Activated naive CD4-positive, alpha-beta T cell treated with anti-CD3 and anti-CD28 coated beads, Interleukin-2, amount 50 U/mL, for 16 hours (primary cell): ENCODE measurements around the gene FLT3.
A peak's percentile ranks its signal among the peaks of the same experiment; 100 is the strongest.
"Not testable (repeated sequence)": the region's sequence is repeated elsewhere in the genome, so short reads cannot be mapped to it uniquely, and the experiment has no call there.

Experiments used
- DNase-seq: peaks from one replicate; pipeline ENCODE4 v3.0.0-alpha.2; 2020

The FLT3 gene

DNA sequence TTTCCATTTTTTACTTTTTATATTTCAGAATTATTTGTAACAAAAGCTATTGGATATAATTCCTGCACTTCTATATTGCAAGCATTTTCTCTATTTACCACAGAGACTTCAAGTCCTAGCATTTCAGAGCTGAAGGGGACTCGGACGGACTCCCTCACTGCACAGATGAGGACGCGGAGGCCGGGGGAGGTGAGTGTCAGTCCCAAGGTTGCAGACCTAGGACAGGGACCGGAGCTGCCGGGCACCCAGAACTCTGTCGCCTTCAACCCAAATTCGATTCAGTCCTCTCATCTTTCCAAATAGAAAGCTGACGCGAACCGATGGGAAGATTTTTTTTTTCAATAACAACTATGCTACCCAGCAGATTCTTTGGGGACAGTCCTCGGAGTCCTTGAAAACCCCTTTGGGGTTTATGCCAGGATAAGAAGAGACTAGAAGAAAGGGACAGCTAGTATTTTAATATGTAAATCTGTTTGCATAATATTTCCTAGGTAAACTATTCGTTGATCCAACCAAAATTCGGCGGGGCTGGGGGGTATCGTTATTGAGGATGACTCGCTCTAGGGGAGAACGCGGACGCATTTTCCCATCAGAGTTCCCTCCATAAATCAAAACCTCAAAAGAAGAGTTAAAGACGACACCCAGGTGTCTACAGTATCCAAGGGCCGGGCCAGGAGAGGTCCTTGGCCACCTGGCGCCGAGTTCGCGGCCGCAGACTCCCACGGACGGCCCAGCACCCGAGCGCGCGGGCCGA is 803 bp downstream of the FLT3 start:
- DNase-seq = no peak

- DNase-seq = no peak
Measured at GRCh38 chr13:28097503-28097902, 2.9 kb downstream of the FLT3 start.

DNA sequence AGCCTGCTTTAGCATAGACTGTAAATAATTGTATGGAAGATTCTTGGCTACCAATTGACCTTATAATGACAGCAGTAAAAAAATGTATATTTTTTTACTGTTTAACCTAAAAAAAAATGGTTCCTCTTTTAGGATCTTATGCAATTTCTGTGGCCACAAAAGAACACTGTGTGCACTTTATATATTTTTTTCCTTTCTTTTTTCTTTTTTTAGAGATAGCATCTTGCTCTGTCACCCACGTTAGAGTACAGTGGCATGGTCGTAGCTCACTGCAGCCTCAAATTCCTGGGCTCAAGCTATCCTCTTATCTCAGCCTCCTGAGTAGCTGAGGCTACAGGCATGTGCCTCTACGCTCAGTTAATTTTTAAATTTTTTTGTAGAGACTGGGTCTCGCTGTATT is 6.1 kb downstream of the FLT3 start:
- no peak for DNase-seq

DNA sequence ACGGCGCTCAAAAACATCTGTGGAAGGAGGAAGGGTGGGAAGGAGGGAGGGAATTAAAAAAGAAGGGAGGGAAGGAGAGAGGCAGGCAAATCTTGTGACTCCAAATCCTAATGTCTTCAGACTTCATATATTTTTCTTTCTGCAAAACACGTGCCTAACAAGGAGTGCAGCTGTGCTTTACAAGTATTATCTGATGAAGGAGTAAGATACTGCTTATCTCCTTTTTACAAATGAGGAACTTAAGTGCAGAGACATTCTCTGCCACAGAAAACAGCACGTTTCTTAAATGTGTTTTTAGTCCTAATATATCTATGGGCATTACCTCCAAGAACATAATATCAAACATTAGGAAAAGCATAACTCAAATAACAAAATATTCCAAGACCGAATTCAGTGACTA is 6.5 kb downstream of the FLT3 start:
- DNase-seq = no peak

DNA sequence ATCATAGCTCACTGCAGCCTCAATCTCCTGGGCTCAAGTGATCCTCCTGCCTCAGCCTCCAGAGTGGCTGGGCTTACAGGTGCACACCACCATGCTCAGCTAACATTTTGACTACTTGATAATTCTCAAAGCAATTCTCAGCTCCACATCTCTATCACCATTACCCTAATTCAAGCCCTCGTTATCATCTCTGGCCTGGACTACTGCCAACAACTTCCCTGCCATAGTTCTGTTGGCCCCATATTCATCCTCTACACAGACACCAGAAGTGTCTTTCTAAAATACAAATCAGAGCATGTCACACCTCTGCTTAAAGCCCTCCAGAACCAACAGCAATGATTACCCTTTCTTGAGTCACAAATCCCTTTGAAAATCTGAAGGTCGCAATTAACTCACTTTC is 7.9 kb downstream of the FLT3 start:
- no peak for DNase-seq

DNA sequence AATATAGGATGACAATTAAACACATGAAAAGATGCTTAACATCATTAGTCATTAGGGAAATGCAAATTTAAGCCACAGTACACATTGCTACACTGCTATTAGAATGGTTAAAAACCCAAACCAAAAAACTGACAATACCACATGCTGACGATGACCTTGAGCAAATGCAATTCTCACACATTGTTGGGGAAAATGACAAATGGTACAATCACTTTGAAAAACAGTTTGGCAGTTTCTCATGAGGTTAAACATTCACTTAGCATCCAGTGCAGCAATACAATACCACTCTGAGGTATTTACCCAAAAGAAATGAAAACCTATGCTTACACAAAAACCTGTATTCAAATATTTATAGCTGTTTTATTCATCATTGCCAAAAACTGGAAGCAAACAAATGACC is 11.3 kb downstream of the FLT3 start:
- DNase-seq = no peak

DNA sequence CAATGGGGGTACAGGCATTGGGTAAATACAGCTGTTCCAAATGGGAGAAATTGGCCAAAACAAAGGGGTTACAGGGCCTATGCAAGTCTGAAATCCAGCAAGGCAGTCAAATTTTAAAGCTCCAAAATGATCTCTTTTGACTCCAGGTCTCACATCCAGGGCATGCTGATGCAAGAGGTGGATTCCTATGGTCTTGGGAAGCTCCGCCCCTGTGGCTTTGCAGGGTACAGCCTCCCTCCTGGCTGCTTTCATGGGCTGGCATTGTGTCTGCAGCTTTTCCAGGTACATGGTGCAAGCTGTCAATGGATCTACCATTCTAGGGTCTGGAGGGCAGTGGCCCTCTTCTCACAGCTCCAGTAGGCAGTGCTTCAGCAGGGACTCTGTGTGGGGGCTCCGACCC is 22.6 kb downstream of the FLT3 start:
- not testable (repeated sequence) for DNase-seq

DNA sequence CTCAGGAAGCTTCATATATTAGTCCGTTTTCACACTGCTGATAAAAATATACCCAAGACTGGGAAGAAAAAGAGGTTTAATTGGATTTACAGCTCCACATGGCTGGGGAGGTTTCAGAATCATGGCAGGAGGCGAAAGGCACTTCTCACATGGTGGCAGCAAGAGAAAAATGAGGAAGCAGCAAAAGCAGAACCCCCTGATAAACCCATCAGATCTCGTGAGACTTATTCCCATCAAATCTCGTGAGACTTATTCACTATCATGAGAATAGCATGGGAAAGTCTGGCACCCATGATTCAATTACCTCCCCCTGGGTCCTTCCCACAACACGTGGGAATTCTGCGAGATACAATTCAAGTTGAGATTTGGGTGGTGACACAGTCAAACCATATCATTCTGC is 23.1 kb downstream of the FLT3 start:
- no peak for DNase-seq

DNA sequence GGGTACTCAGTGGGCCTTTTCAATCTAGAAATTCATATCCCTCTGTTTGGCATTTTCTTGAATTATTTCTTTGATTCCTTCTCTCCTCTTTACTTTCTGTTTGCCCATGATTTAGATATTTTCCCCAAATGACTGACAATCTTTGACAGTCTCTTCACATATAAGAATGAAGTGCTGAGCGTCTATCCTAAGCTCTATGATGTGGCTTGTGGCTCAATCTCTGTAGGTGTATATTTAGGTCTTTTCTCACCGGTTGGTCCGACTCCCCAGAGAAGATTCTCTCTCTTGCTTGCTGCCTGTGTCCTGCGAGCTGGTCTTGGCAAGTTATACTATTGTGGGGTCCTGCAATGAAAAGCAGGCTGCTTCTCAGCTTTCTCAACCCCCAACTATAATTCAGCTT is 29.0 kb downstream of the FLT3 start:
- no peak for DNase-seq

DNA sequence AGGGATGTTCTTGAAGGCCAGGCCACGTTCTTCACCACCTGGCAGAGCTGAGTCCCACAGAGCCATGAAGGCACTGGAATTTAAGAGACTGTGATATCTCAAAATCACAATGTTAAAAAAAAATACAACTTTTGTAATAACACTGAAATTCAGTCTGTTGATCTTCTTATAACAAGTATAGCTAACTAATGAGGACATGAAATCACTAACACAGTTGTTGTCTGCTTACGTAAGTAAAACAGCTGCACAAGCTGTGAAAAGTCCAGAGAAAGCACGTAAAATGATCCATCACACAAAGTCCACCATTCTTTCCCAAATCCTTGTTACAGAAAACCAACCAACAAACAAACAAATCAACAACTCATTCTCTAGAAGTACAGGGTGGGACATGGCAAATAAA is 32.9 kb downstream of the FLT3 start:
- DNase-seq = no peak

DNA sequence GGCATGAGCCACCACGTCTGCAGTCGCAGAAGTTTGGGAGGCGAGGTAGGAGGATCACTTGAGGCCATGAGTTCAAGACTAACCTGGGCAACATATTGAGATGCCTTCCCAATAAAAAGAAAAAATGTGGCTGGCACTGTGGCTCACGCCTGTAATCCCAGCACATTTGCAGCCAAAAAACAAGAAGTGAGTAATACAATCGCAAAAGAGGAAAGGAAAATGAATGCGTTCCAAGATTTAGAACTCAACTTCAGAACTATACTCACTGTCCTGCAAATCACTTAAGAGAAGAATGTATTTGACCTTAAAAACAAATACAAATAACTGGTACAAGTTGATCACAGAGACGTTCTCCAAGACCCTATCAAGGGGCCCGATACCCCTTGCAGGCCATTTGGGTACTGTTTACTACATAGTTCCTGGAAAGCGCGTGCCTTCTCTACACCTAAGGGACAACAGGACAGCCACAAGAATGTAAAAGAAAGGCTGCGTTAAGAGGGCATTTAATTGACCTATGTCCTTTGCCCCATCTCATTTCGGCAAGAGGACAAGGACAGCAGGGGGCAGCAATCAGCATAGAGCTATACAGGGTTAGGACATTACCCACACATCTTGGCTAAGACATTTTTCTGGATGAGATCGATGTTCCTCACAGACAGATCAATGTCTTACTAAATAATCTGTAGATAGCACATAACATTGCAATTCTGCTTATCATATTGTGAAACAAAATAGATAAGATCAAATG is 41.3 kb downstream of the FLT3 start:
- peak; percentile 43 for DNase-seq

DNA sequence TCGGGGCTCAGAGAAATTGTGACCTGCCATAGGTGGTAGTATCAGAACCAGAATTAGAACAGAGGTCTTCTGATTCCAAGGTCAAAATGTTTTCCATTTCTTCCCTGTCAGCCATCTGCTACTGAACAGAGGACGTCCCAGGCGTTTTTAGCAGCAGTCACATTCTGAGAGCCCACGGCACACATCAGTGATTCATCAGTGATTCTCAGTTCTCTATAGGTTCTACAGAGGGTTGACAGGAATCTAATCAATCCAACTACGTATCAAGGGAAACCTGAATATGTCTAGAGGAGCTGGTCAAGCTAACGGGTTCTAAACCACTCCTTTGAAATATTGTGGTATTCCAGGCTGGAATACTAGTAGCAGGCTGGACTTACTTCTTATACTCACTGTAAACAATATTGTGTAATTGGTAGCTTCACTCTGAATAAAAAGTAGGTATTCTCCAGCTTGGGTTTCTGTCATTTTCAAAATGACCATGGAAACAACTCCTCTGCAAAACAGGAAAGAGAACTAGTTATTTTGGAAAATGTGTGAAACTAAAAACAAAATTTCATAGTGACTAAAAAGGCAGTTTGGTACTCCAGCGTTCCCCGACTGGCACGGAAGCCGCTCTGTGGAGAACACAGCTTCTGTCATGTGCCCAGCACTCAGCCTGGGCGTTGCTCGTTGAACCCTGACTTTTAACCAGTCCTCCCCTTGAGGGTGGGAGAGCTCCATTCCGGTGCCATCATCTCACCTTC is 43.2 kb downstream of the FLT3 start:
- no peak for DNase-seq

GRCh38 chr13:28056426-28056825 is 44.0 kb downstream of the FLT3 start:
- DNase-seq = no peak

- no peak for DNase-seq
Measured at GRCh38 chr13:28055357-28055756, 45.0 kb downstream of the FLT3 start.

DNA sequence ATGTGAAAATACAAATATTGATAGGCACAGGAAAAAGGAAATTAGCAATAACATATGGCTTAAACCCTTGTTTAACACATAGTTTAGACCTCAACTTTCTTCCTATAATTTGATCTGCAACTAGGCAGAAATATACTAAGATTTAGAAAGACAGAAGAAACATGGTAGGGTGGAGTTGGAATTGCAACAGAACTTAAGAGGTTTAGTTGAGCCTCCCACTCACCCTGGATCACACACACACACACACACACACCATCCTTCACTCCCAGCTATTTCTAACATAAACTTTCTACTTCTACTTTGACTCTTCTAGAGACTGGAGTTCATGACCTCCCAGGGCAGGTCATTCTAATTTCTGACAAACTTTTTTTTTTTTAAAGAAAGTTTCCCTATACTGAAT is 47.4 kb downstream of the FLT3 start:
- DNase-seq = no peak

- DNase-seq = no peak
Measured at GRCh38 chr13:28049880-28050875, 50.2 kb downstream of the FLT3 start.

- no peak for DNase-seq
Measured at GRCh38 chr13:28049215-28049614, 51.2 kb downstream of the FLT3 start.

DNA sequence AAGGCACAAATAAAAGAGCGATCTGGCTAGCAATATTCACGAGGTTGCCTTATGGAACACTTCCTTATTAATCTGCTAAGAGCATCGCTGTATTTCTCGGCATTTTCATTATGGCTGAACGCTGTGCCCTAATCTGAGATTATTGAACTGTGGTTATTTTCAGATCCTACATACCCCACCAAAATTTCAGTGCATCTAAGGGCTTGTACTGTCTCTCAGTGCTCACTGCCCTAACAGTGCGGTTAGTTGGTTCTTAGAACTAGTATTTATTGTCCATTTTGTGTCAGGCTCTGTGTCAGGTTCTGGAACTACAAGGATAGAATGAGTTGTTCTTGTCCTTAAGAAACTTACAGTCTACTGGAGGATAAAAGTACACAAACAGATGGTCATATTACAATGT is 51.6 kb downstream of the FLT3 start:
- DNase-seq = no peak

DNA sequence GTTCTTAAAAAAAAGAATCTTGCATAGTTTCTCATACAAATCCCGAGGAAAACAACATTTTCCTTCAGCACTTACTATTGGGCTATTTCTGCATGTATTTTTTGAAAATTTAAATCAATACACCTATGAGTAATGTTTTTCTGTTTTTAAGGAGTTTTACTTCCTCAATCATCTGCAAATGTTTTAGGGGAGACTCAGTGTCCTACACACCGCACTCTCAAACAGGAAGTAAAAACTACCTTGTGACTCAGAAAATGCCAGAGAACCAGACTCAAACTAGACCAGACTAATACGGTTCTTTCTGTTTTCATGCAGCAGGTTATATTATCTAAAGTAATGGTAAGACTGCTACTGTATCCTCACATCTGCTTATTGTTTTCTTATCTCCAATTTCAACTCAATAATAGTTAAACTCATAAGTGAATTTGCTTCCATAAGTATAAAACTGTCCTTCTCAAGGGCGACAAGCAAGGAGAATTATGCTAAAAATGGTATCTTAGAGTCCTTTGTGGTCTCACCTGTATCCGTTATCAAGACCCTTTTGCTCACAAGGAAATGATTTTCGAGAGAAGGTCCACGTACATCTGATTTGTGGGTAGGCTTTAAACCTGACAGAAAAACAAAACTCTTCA is 52.5 kb downstream of the FLT3 start:
- DNase-seq = no peak

DNA sequence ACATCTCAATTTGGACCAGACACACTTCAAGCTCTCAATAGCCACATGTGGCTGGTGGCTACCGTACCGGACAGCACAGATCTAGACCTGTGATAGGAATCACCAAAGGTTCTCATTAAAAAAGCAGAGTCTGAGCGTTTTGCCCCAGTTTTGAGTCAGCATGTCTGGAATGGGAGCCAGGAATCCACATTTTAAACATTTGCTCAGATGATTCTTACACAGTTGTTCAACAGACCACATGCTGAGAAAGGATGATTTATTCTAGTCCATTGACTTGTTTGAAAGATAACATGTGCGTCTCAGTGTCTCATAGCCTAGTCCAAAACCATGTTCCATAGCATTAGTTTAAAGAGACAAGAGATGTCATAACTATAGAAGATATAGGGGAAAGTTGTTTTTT is 53.4 kb downstream of the FLT3 start:
- no peak for DNase-seq

DNA sequence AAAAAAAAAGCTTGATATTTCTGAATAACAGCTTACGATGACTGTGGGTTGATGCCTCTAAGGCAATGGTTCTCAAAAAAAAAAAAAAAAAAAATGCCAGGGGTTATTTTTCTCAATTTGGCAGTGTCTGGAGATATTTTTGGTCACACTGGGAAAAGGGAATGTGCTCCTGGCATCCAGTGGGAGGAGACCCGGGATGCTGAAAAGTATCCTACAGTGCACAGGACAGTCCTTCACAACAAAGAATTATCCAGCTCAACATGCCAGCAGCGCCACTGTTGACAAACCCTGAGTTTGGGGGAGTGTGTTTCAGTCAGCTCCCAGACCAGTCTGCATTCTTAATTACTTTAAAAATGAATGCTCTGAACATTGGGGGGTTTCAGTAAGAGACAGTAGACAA is 54.5 kb downstream of the FLT3 start:
- no peak for DNase-seq

DNA sequence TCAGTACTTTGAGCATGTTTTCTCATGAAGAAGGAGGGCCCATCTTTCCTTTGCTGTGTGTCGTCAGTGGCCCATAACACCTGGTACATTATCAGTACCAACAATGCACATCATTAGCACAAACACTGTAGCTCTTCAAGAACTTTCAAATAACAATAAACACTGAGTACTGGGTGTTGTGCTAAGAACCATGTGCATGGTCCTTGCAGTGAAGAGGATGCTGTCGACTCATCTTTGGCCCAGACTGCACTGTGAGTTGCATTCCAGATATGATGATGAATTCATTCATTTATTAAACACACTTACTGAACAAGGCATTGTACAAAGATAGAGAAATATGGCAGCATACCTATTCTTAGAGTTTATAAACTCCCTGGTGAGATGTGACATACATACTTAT is 55.8 kb downstream of the FLT3 start:
- DNase-seq = no peak
